GM21390 (cell line): ENCODE results near the gene PEX10.
A peak's percentile ranks its signal among the peaks of the same experiment; 100 is the strongest.

Source experiments
- ATAC-seq: cut with Tn5 transposase; IDR thresholded peaks from one replicate; pipeline ENCODE4 v1.9.1; 2021; ENCODE audit not compliant: unreplicated experiment

PEX10 gene

GRCh38 chr1:2405588-2406295, 6.6 kb downstream of the PEX10 start:
- no peak for ATAC-seq

GRCh38 chr1:2404890-2405511, 7.4 kb downstream of the PEX10 start:
- ATAC-seq = no peak

GRCh38 chr1:2404142-2404889, 8.0 kb downstream of the PEX10 start:
- no peak for ATAC-seq

- ATAC-seq = no peak
Measured at GRCh38 chr1:2403273-2403672, 9.1 kb downstream of the PEX10 start.

GRCh38 chr1:2402420-2402819, 9.9 kb downstream of the PEX10 start:
- ATAC-seq = no peak

GRCh38 chr1:2400950-2401649, 11.3 kb downstream of the PEX10 start:
- ATAC-seq = no peak

GRCh38 chr1:2400576-2400909, 11.8 kb downstream of the PEX10 start:
- no peak for ATAC-seq

- ATAC-seq = no peak
Measured at GRCh38 chr1:2399890-2400575, 12.3 kb downstream of the PEX10 start.

- no peak for ATAC-seq
Measured at GRCh38 chr1:2398871-2399270, 13.5 kb downstream of the PEX10 start.

- no peak for ATAC-seq
Measured at GRCh38 chr1:2397007-2397679, 15.2 kb downstream of the PEX10 start.

GRCh38 chr1:2396476-2396875, 15.9 kb downstream of the PEX10 start:
- ATAC-seq = no peak

- no peak for ATAC-seq
Measured at GRCh38 chr1:2396059-2396458, 16.3 kb downstream of the PEX10 start.

- no peak for ATAC-seq
Measured at GRCh38 chr1:2395245-2395644, 17.1 kb downstream of the PEX10 start.

GRCh38 chr1:2394761-2395160, 17.6 kb downstream of the PEX10 start:
- ATAC-seq = no peak

- ATAC-seq = no peak
Measured at GRCh38 chr1:2394220-2394619, 18.1 kb downstream of the PEX10 start.

- no peak for ATAC-seq
Measured at GRCh38 chr1:2393471-2393877, 18.9 kb downstream of the PEX10 start.

GRCh38 chr1:2392686-2393085, 19.7 kb downstream of the PEX10 start:
- no peak for ATAC-seq

GRCh38 chr1:2391931-2392509, 20.3 kb downstream of the PEX10 start:
- peak; percentile 30 for ATAC-seq

- ATAC-seq = peak; percentile 89
Measured at GRCh38 chr1:2391041-2391930, 21.1 kb downstream of the PEX10 start, which contains the start of the genes MORN1 and RER1. Gene MORN1, minus strand, starts transcription at chr1:2391554. Its CDS starts 21 bp downstream, at chr1:2391533. Gene RER1, plus strand, starts transcription at chr1:2391841. Its CDS starts 3,950 bp downstream, at chr1:2395791.
